IMR-90 (cell line): Measurements from ENCODE around the gene TAF11L8. TPM values are rescaled to one million over a fixed set of nuclear protein-coding genes. Genes with fewer than 3 reads are reported as not detected.

Experiments
- ATAC-seq: fragments of 200-7000 bp; cut with Tn5 transposase; 2 replicates; pipeline ENCODE4 v1.9.1; 2020; ENCODE audit warnings: low read depth, mild to moderate bottlenecking, moderate library complexity
- BruUV-seq: library from RNA; stranded (reverse); fragments of 400-500 nt; replicated peaks from 2 replicates; lab custom pipeline; 2021; lab: Mats Ljungman, UMichigan
- CTCF ChIA-PET: fragments of 300-600 bp; formaldehyde crosslinking; extraction: SDS; loops from one replicate; lab custom pipeline; 2021; ENCODE audit warnings: antibody characterized with exemption; lab: Yijun Ruan, JAX
- POLR2A ChIA-PET: fragments of 300-600 bp; sonication (Branson Sonifier 250); formaldehyde crosslinking; loops from one replicate; lab custom pipeline; 2022; ENCODE audit warnings: antibody characterized with exemption; ENCODE audit not compliant: unreplicated experiment; lab: Charles Lee
- DNase-seq: peaks from one replicate; pipeline ENCODE4 v3.0.0; 2013
- H2AFZ ChIP-seq: replicated peaks from 2 replicates; pipeline ENCODE3; 2013; ENCODE audit warnings: low read length, mild to moderate bottlenecking; ENCODE audit not compliant: poor library complexity
- H2AK5ac ChIP-seq: 2 replicates; pipeline ENCODE4 v1.6.1; 2013; ENCODE audit warnings: low read depth, low read length, inconsistent platforms
- H2AK9ac ChIP-seq: replicated peaks from 2 replicates; pipeline ENCODE3; 2013; ENCODE audit warnings: mild to moderate bottlenecking, low read depth, low read length, moderate library complexity; ENCODE audit not compliant: poor library complexity
- H2BK120ac ChIP-seq: 2 replicates; pipeline ENCODE4 v1.6.1; 2013; ENCODE audit warnings: low read depth, low read length, inconsistent platforms
- H2BK15ac ChIP-seq: 3 replicates; pipeline ENCODE4 v1.6.1; 2013; ENCODE audit warnings: low read depth, low read length, inconsistent platforms
- H2BK20ac ChIP-seq: 2 replicates; pipeline ENCODE4 v1.6.1; 2013; ENCODE audit warnings: low read depth, mild to moderate bottlenecking, inconsistent platforms, low read length, moderate library complexity
- H2BK5ac ChIP-seq: 2 replicates; pipeline ENCODE4 v1.6.1; 2013; ENCODE audit warnings: mild to moderate bottlenecking, low read depth, low read length, inconsistent platforms; ENCODE audit not compliant: poor library complexity, severe bottlenecking
- H3K14ac ChIP-seq: replicated peaks from 2 replicates; pipeline ENCODE4 v1.6.1; 2013; ENCODE audit warnings: low read depth, low read length, inconsistent platforms
- H3K18ac ChIP-seq: 2 replicates; pipeline ENCODE4 v1.6.1; 2013; ENCODE audit warnings: low read depth, low read length, control low read depth
- H3K23ac ChIP-seq: 2 replicates; pipeline ENCODE4 v1.6.1; 2013; ENCODE audit warnings: low read depth, low read length, inconsistent platforms
- H3K27ac ChIP-seq: 2 replicates; pipeline ENCODE4 v1.5.1; 2013; ENCODE audit warnings: mild to moderate bottlenecking, control low read depth, low read length; ENCODE audit not compliant: insufficient read depth
- H3K27me3 ChIP-seq: 2 replicates; pipeline ENCODE4 v1.6.1; 2013; ENCODE audit warnings: low read length; ENCODE audit not compliant: control insufficient read depth, insufficient read depth
- H3K36me3 ChIP-seq: 2 replicates; pipeline ENCODE4 v1.6.1; 2013; ENCODE audit warnings: low read length, mixed read lengths; ENCODE audit not compliant: control insufficient read depth, insufficient read depth
- H3K4ac ChIP-seq: 2 replicates; pipeline ENCODE4 v1.6.1; 2013; ENCODE audit warnings: low read depth, low read length, inconsistent platforms
- H3K4me1 ChIP-seq: 2 replicates; pipeline ENCODE4 v1.6.1; 2013; ENCODE audit warnings: low read length, mixed read lengths; ENCODE audit not compliant: control insufficient read depth, insufficient read depth
- H3K4me2 ChIP-seq: 2 replicates; pipeline ENCODE4 v1.6.1; 2013; ENCODE audit warnings: low read depth, mild to moderate bottlenecking, control low read depth, low read length, moderate library complexity
- H3K4me3 ChIP-seq: 2 replicates; pipeline ENCODE4 v1.5.1; 2013; ENCODE audit warnings: low read depth, mild to moderate bottlenecking, control low read depth, low read length, moderate library complexity; ENCODE audit not compliant: insufficient read depth
- H3K56ac ChIP-seq: 2 replicates; pipeline ENCODE4 v1.6.1; 2013; ENCODE audit warnings: low read length, inconsistent platforms; ENCODE audit not compliant: insufficient read depth; ENCODE audit errors: extremely low read depth
- H3K79me1 ChIP-seq, 2 experiments: 2 replicates each; pipeline ENCODE4 v1.6.1; 2013; ENCODE audit warnings: low read length in 2 of 2, inconsistent platforms in 1 of 2, low read depth in 1 of 2
- H3K9ac ChIP-seq: 2 replicates; pipeline ENCODE4 v1.6.1; 2013; ENCODE audit warnings: low read depth, low read length, control low read depth
- H3K9me1 ChIP-seq: 2 replicates; pipeline ENCODE4 v1.6.1; 2013; ENCODE audit warnings: low read length, inconsistent platforms; ENCODE audit not compliant: insufficient read depth
- H3K9me3 ChIP-seq: 2 replicates; pipeline ENCODE4 v1.6.1; 2013; ENCODE audit warnings: low read length; ENCODE audit not compliant: control insufficient read depth, insufficient read depth
- H4K20me1 ChIP-seq: 2 replicates; pipeline ENCODE4 v1.6.1; 2013; ENCODE audit warnings: low read length, inconsistent platforms; ENCODE audit not compliant: insufficient read depth
- H4K5ac ChIP-seq: 2 replicates; pipeline ENCODE4 v1.6.1; 2013; ENCODE audit warnings: mild to moderate bottlenecking, low read depth, low read length, control low read depth
- H4K8ac ChIP-seq, 2 experiments: 2 replicates each; pipeline ENCODE4 v1.6.1; 2013; ENCODE audit warnings: low read depth in 2 of 2, low read length in 2 of 2, control low read depth in 1 of 2, inconsistent platforms in 1 of 2
- H4K91ac ChIP-seq: 2 replicates; pipeline ENCODE4 v1.6.1; 2013; ENCODE audit warnings: low read depth, low read length, inconsistent platforms; ENCODE audit not compliant: insufficient read depth
- BHLHE40 ChIP-seq: fragments of 150-350 bp; IDR thresholded peaks from 2 replicates; pipeline ENCODE4 v1.6.1; 2016; ENCODE audit warnings: mild to moderate bottlenecking, low read depth, low read length
- CEBPB ChIP-seq: IDR thresholded peaks from 2 replicates; pipeline ENCODE4 v1.6.1; 2012; ENCODE audit warnings: low read depth, low read length, improper control_type of control experiment
- CHD1 ChIP-seq: IDR thresholded peaks from 2 replicates; pipeline ENCODE4 v1.6.1; 2012; ENCODE audit warnings: low read depth, low read length, improper control_type of control experiment
- FOS ChIP-seq: fragments of 150-350 bp; IDR thresholded peaks from 2 replicates; pipeline ENCODE4 v1.6.1; 2016; ENCODE audit warnings: low read depth, low read length
- MAFK ChIP-seq: IDR thresholded peaks from 2 replicates; pipeline ENCODE4 v1.6.1; 2012; ENCODE audit warnings: low read depth, low read length, improper control_type of control experiment
- MAZ ChIP-seq: IDR thresholded peaks from 2 replicates; pipeline ENCODE4 v1.6.1; 2012; ENCODE audit warnings: low read depth, mild to moderate bottlenecking, low read length, improper control_type of control experiment, moderate library complexity, borderline replicate concordance
- MXI1 ChIP-seq: IDR thresholded peaks from 2 replicates; pipeline ENCODE4 v1.6.1; 2012; ENCODE audit warnings: low read depth, mild to moderate bottlenecking, low read length, moderate library complexity, borderline replicate concordance
- NFE2L2 ChIP-seq: fragments of 150-350 bp; IDR thresholded peaks from 2 replicates; pipeline ENCODE4 v1.6.1; 2016; ENCODE audit warnings: low read depth, mild to moderate bottlenecking, low read length
- POLR2A ChIP-seq: IDR thresholded peaks from 2 replicates; pipeline ENCODE4 v1.6.1; 2012; ENCODE audit warnings: mild to moderate bottlenecking, low read depth, low read length
- RAD21 ChIP-seq: IDR thresholded peaks from 2 replicates; pipeline ENCODE4 v1.6.1; 2012; ENCODE audit warnings: low read length, improper control_type of control experiment
- RCOR1 ChIP-seq: IDR thresholded peaks from 2 replicates; pipeline ENCODE4 v1.6.1; 2012; ENCODE audit warnings: mild to moderate bottlenecking, low read length, improper control_type of control experiment; ENCODE audit not compliant: insufficient replicate concordance
- RFX5 ChIP-seq: IDR thresholded peaks from 2 replicates; pipeline ENCODE4 v1.8.0; 2012; ENCODE audit warnings: low read depth, mild to moderate bottlenecking, low read length, moderate library complexity
- SMC3 ChIP-seq: fragments of 150-350 bp; IDR thresholded peaks from 2 replicates; pipeline ENCODE4 v1.6.1; 2016; ENCODE audit warnings: low read depth, mild to moderate bottlenecking, antibody characterized with exemption, low read length, moderate library complexity
- WGBS, 2 experiments: methylation state at CpG; one replicate each; pipeline versions ENCODE4 v1.1.5 to v1.1.7; 2013; ENCODE audit warnings: missing lambda C conversion rate in 2 of 2; ENCODE audit not compliant: insufficient read length in 1 of 2; ENCODE audit errors: extremely low coverage in 2 of 2; 5-methylcytosine and 5-hydroxymethylcytosine counted together
- dilution Hi-C: fragments of 300-500 bp; cut with HindIII; formaldehyde crosslinking; loops from one replicate; pipeline ENCODE4 v1.14.3; 2018; ENCODE audit warnings: low sequenced_read_pairs; ENCODE audit not compliant: unreplicated experiment
- in situ Hi-C: fragments of 300-500 bp; cut with MboI; formaldehyde crosslinking; loops from 3 replicates; pipeline ENCODE4 v1.14.3; 2019; ENCODE audit warnings: low sequenced_read_pairs, inconsistent platforms, mixed read lengths
- intact Hi-C: fragments of 100-400 bp; cut with micrococcal nuclease; formaldehyde crosslinking; loops from 2 replicates; pipeline ENCODE4 v1.10.0; 2022
- polyA plus RNA-seq, 3 experiments: library from polyadenylated mRNA; depleted of rRNA; stranded (reverse); fragments of >200 nt; gene quantifications; 2 replicates each; pipeline ENCODE4 v1.2.3, GENCODE V29; 2012; ENCODE audit warnings: low replicate concordance in 1 of 3
- total RNA-seq: library from RNA; depleted of rRNA; stranded (reverse); fragments of >200 nt; gene quantifications from 2 replicates; pipeline ENCODE4 v1.2.3, GENCODE V29; 2012
- TF ChIP-seq, protein P1 (sequence below): fragments of 150-350 bp; IDR thresholded peaks from 2 replicates; pipeline ENCODE4 v1.6.1; 2016; ENCODE audit warnings: low read depth, mild to moderate bottlenecking, low read length, moderate library complexity, borderline replicate concordance
- TF ChIP-seq, protein P2 (sequence below): conservative IDR thresholded peaks from 2 replicates; pipeline ENCODE4 v1.5.1; 2012; ENCODE audit warnings: mild to moderate bottlenecking, low read depth, low read length, improper control_type of control experiment
- TF ChIP-seq, protein P3 (sequence below): fragments of 150-350 bp; IDR thresholded peaks from 2 replicates; pipeline ENCODE4 v1.6.1; 2017; ENCODE audit warnings: mild to moderate bottlenecking, antibody characterized with exemption, low read length, low read depth

Gene TAF11L8
- total and polyA plus RNA-seq, 2 of the 4 experiments (the other 2 are of a cell fraction): not detected

DNA sequence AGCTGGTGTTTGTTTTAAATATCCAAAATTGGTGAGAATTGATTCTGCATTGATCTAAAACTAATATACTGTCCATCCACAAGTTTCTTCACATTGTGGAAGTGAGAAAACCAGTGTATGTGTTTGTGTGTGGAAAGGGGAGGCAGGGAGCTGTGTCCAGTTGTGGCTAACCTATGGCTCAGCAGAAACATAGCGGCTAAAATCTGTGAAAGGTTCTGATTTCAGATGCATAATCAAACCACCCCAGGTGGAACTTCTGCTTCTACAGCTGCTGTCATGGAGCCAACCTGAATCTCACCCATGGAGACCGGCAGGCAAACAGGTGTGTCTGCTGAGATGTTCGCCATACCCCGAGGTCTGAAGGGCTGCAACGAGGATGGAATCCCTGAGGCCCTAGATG is 43.4 kb upstream of the TAF11L8 start, which contains the start of gene TAF11L14:
TSS of gene TAF11L14 (plus strand) at position 301 of the 400 bp plus-strand sequence.
- Histone ChIP-seq H3K23ac (no peak within 1 kb of the TSS), H3K27ac (no peak within 1 kb of the TSS), H3K9ac (no peak within 1 kb of the TSS), H3K4ac (no peak within 1 kb of the TSS), H3K9me3 (no peaks in the 10 kb centered on the region), H3K18ac (no peak within 1 kb of the TSS), H3K4me3 (no peak within 1 kb of the TSS), H3K4me2 (no peak within 1 kb of the TSS), H4K8ac (no peak within 1 kb of the TSS), H2BK5ac (no peak within 1 kb of the TSS), H3K79me1 (no peaks in the 10 kb centered on the region), H4K5ac (no peak within 1 kb of the TSS), H4K20me1 (no peaks in the 10 kb centered on the region), H2BK120ac (no peak within 1 kb of the TSS), H2AK9ac (no peak within 1 kb of the TSS), H3K27me3 (no peaks in the 10 kb centered on the region), H2BK20ac (no peak within 1 kb of the TSS), H4K91ac (no peak within 1 kb of the TSS), H2AK5ac (no peak within 1 kb of the TSS), H3K4me1 (no peaks in the 10 kb centered on the region), H3K14ac (no peak within 1 kb of the TSS), H3K9me1 (no peaks in the 10 kb centered on the region), H2BK15ac (no peak within 1 kb of the TSS), H2AFZ (no peak within 1 kb of the TSS), H3K56ac (no peak within 1 kb of the TSS), H3K36me3 (no peaks in the 10 kb centered on the region)
- WGBS, 2 experiments: 54% methylated on average over 3 of the region's 5 CpGs; no CpG with 5 or more reads in 1 of the 2 experiments
- no peak for TF ChIP-seq CEBPB
- no peak for TF ChIP-seq POLR2A
- TF ChIP-seq RCOR1: no peak
- TF ChIP-seq CHD1: no peak
- TF ChIP-seq, protein P1, sequence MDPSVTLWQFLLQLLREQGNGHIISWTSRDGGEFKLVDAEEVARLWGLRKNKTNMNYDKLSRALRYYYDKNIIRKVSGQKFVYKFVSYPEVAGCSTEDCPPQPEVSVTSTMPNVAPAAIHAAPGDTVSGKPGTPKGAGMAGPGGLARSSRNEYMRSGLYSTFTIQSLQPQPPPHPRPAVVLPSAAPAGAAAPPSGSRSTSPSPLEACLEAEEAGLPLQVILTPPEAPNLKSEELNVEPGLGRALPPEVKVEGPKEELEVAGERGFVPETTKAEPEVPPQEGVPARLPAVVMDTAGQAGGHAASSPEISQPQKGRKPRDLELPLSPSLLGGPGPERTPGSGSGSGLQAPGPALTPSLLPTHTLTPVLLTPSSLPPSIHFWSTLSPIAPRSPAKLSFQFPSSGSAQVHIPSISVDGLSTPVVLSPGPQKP: no peak
- no peak for TF ChIP-seq MXI1
- TF ChIP-seq NFE2L2: no peak
- no peak for TF ChIP-seq FOS
- no peak for TF ChIP-seq BHLHE40
- TF ChIP-seq, protein P2, sequence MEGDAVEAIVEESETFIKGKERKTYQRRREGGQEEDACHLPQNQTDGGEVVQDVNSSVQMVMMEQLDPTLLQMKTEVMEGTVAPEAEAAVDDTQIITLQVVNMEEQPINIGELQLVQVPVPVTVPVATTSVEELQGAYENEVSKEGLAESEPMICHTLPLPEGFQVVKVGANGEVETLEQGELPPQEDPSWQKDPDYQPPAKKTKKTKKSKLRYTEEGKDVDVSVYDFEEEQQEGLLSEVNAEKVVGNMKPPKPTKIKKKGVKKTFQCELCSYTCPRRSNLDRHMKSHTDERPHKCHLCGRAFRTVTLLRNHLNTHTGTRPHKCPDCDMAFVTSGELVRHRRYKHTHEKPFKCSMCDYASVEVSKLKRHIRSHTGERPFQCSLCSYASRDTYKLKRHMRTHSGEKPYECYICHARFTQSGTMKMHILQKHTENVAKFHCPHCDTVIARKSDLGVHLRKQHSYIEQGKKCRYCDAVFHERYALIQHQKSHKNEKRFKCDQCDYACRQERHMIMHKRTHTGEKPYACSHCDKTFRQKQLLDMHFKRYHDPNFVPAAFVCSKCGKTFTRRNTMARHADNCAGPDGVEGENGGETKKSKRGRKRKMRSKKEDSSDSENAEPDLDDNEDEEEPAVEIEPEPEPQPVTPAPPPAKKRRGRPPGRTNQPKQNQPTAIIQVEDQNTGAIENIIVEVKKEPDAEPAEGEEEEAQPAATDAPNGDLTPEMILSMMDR: no peak
- no peak for TF ChIP-seq MAZ
- TF ChIP-seq MAFK: no peak
- TF ChIP-seq RAD21: no peak
- TF ChIP-seq, protein P3, sequence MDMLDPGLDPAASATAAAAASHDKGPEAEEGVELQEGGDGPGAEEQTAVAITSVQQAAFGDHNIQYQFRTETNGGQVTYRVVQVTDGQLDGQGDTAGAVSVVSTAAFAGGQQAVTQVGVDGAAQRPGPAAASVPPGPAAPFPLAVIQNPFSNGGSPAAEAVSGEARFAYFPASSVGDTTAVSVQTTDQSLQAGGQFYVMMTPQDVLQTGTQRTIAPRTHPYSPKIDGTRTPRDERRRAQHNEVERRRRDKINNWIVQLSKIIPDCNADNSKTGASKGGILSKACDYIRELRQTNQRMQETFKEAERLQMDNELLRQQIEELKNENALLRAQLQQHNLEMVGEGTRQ: no peak
- no peak for TF ChIP-seq RFX5
- TF ChIP-seq SMC3: no peak
- dilution Hi-C loops (no loop called here), intact Hi-C loops (no loop called here), in situ Hi-C loops (no loop called here)
- ChIA-PET POLR2A (no interaction called here), CTCF (no interaction called here)
- BruUV-seq: no TSS peak
- DNase-seq: no peak
- no peak for ATAC-seq
